ENCODE data around the gene IPO13. TPM values are rescaled to one million over a fixed set of nuclear protein-coding genes. Genes with fewer than 3 reads are reported as not detected.

IPO13 gene
- total RNA-seq, 1 experiment from 2014 or later, result 24.2 TPM

GRCh38 chr1:43965316-43965715 lies 18.6 kb downstream of the IPO13 start:
- no TSS peak for BruUV-seq (replicated peaks)
- peaks cover 10% of the 10 kb centered on the region for H3K36me3 Mint-ChIP-seq (ENCODE audit: insufficient read depth, unreplicated experiment)
- H3K27me3 Mint-ChIP-seq (ENCODE audit: unreplicated experiment), result no peaks in the 10 kb centered on the region
- CTCF ChIA-PET, result no interaction called here
- intact Hi-C loops (cut with micrococcal nuclease; ENCODE audit: unreplicated experiment), result no loop called here
- H3K4me3 Mint-ChIP-seq (ENCODE audit: low read depth, unreplicated experiment), result no peak overlapping the region
- no peak overlapping the region for H3K27ac Mint-ChIP-seq (ENCODE audit: unreplicated experiment)
- no peaks in the 10 kb centered on the region for H3K9me3 Mint-ChIP-seq (ENCODE audit: low read depth, unreplicated experiment)
- H3K4me1 Mint-ChIP-seq (ENCODE audit: low read depth, unreplicated experiment), result no peaks in the 10 kb centered on the region
- TF ChIP-seq, protein P1, sequence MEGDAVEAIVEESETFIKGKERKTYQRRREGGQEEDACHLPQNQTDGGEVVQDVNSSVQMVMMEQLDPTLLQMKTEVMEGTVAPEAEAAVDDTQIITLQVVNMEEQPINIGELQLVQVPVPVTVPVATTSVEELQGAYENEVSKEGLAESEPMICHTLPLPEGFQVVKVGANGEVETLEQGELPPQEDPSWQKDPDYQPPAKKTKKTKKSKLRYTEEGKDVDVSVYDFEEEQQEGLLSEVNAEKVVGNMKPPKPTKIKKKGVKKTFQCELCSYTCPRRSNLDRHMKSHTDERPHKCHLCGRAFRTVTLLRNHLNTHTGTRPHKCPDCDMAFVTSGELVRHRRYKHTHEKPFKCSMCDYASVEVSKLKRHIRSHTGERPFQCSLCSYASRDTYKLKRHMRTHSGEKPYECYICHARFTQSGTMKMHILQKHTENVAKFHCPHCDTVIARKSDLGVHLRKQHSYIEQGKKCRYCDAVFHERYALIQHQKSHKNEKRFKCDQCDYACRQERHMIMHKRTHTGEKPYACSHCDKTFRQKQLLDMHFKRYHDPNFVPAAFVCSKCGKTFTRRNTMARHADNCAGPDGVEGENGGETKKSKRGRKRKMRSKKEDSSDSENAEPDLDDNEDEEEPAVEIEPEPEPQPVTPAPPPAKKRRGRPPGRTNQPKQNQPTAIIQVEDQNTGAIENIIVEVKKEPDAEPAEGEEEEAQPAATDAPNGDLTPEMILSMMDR (IDR thresholded peaks at IDR 0.05; ENCODE audit: unreplicated experiment), result no peak
- no peak for DNase-seq

DNA sequence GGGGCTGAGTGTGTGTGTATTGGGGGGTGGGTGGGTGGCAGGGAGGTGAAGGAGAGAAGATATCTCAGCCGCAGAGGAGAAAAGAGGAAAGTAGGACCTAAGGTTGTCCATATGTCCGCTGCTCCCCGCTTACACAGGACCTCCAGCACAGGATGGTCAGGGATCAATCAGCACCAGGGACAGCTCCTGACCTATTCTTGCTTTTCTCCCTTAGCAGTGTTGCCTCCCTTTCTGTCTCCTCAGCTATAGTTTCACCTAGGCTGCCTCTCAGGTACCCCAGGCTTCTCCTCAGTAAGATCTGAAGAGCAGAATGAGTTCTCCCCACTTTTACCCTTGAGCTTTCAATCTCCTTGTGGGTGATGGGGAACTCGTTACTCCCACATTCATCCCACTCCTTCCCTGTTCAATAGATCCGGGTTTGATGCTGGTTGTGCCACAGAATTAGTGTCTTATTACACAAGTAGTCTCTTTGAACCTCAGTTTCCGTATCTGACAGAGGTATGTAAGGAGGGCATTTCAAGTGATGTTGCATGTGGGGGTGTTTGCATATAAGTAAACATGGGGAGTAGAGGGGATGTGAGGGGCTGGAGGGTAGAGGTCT lies 21.7 kb downstream of the IPO13 start:
- H3K36me3 Mint-ChIP-seq (ENCODE audit: insufficient read depth, unreplicated experiment), result peaks cover 26% of the 10 kb centered on the region
- H3K27ac Mint-ChIP-seq (ENCODE audit: unreplicated experiment), result no peak overlapping the region
- H3K4me3 Mint-ChIP-seq (ENCODE audit: low read depth, unreplicated experiment), result no peak overlapping the region
- H3K9me3 Mint-ChIP-seq (ENCODE audit: low read depth, unreplicated experiment), result no peaks in the 10 kb centered on the region
- TF ChIP-seq, protein P1 (IDR thresholded peaks at IDR 0.05; ENCODE audit: unreplicated experiment), result no peak
- CTCF ChIA-PET, result no interaction called here
- H3K4me1 Mint-ChIP-seq (ENCODE audit: low read depth, unreplicated experiment), result peaks cover 11% of the 10 kb centered on the region
- no peak for DNase-seq
- no peaks in the 10 kb centered on the region for H3K27me3 Mint-ChIP-seq (ENCODE audit: unreplicated experiment)
- intact Hi-C loops (cut with micrococcal nuclease; ENCODE audit: unreplicated experiment), result no loop called here
- no TSS peak for BruUV-seq (replicated peaks)

- Mint-ChIP-seq H3K36me3 (ENCODE audit: insufficient read depth, unreplicated experiment) (peaks cover 34% of the 10 kb centered on the region), H3K4me1 (ENCODE audit: low read depth, unreplicated experiment) (peaks cover 20% of the 10 kb centered on the region), H3K27me3 (ENCODE audit: unreplicated experiment) (no peaks in the 10 kb centered on the region), H3K4me3 (ENCODE audit: low read depth, unreplicated experiment) (peak overlapping the region; percentile 98), H3K27ac (ENCODE audit: unreplicated experiment) (no peak overlapping the region), H3K9me3 (ENCODE audit: low read depth, unreplicated experiment) (no peaks in the 10 kb centered on the region)
- DNase-seq, result no peak
- intact Hi-C loops (cut with micrococcal nuclease; ENCODE audit: unreplicated experiment), result no loop called here
- CTCF ChIA-PET, result interaction anchor here (0.7 kb wide), 1 partner anchor 22 kb away, joined by 3 read pairs; the partner anchor contains the start of gene IPO13
- BruUV-seq (replicated peaks), result no TSS peak
- TF ChIP-seq, protein P1 (IDR thresholded peaks at IDR 0.05; ENCODE audit: unreplicated experiment), result peak; percentile 19
Measured at GRCh38 chr1:43969416-43969745, 22.6 kb downstream of the IPO13 start.

DNA sequence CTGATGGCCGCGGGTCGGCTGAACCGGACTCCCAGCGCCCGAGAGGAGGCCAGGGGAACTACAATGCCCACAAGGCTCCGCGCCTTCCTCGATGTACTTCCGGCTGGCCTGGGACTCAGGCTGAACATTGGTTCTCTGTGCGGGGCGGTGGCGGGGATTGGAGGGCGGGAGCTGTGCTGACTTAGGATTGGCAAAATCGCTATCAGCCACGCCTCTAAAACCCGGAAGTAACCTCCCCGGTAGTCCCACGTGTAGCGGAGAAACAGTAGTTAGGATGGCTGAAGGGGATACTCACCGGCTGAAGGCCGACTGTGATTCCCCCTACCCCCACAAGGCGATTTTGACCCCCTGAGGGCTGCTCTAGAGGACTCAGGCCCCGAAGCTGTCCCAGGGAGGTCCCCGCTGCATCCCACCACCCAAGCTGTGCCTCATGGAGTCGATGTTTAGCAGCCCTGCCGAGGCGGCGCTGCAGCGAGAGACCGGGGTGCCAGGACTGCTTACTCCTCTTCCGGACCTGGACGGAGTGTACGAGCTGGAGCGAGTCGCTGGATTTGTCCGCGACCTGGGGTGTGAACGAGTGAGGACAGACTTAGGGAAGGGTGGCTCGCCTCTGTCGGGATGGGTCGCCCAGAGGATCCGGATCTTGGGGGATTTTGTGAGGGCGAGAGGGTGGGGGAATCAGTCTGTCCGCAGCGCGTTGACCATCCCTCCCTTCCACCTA lies 23.2 kb downstream of the IPO13 start, which contains the start of gene DPH2:
Gene DPH2 (plus strand): TSS at position 265 of the 721 bp plus-strand sequence. CDS start 166 bp downstream, at position 431.
- Mint-ChIP-seq H3K27ac (ENCODE audit: unreplicated experiment) (peak within 1 kb of the TSS; percentile 74), H3K27me3 (ENCODE audit: unreplicated experiment) (no peaks in the 10 kb centered on the region), H3K4me3 (ENCODE audit: low read depth, unreplicated experiment) (peak within 1 kb of the TSS; percentile 98), H3K4me1 (ENCODE audit: low read depth, unreplicated experiment) (peaks cover 23% of the 10 kb centered on the region), H3K36me3 (ENCODE audit: insufficient read depth, unreplicated experiment) (peaks cover 39% of the 10 kb centered on the region), H3K9me3 (ENCODE audit: low read depth, unreplicated experiment) (no peaks in the 10 kb centered on the region)
- peak; percentile 94 for DNase-seq
- TSS peak; percentile 64 for BruUV-seq (replicated peaks)
- intact Hi-C loops (cut with micrococcal nuclease; ENCODE audit: unreplicated experiment), result no loop called here
- TF ChIP-seq, protein P1 (IDR thresholded peaks at IDR 0.05; ENCODE audit: unreplicated experiment), result no peak
- CTCF ChIA-PET, result interaction anchor here (0.6 to 1.0 kb wide), 7 partner anchors 14 to 1628 kb away, joined by 3 to 6 read pairs (median 3); partner anchors contain the start of gene IPO13
